ENCODE results near the gene MYO18B. TPM values are rescaled to one million over a fixed set of nuclear protein-coding genes. Genes with fewer than 3 reads are reported as not detected.

The MYO18B gene
- total and polyA plus RNA-seq, 2 of the 8 experiments (the other 6 are each of a cell fraction or from before 2014, with no cell fraction given) = 0.62 to 0.78 TPM

DNA sequence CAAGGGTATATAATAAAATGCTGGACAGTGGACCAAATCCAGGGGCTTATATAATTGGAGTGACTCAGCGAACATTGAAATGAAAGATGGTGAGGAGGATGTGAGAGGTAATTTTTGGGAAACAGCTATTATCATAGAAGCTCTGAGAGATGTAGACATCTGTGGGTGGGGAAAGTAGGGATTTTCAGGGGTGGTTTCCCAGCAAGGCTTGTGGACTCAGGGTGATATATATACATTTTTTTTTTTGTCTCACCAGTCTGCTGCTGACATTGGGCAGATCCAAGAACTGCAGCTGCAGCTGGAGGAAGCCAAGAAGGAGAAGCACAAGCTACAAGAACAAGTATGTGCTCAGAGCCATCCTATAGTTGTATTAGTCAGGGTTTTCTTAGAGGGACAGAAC, 208.1 kb downstream of the MYO18B start:
- Histone ChIP-seq H3K27me3 (replicated peaks in 1 of 4; ENCODE audit: control insufficient read depth in 3 of 4, extremely low read depth in 1 of 4, insufficient read depth in 3 of 4, low read length in 3 of 4) (no peaks in the 10 kb centered on the region), H2BK12ac (ENCODE audit: low read depth, low read length) (no peak overlapping the region), H2BK15ac (ENCODE audit: low read length) (no peak overlapping the region), H3K27ac (ENCODE audit: low read depth, low read length) (no peak overlapping the region), H3K18ac (ENCODE audit: extremely low read depth, low read length) (no peak overlapping the region), H2BK120ac (replicated peaks; ENCODE audit: low read depth, low read length) (no peak overlapping the region), H3K36me3 (ENCODE audit: control insufficient read depth in 2 of 4, insufficient read depth in 4 of 4, low read length in 3 of 4) (no peaks in the 10 kb centered on the region), H2AK5ac (ENCODE audit: low read depth, low read length) (no peak overlapping the region), H4K20me1 (replicated peaks in 1 of 2; ENCODE audit: control insufficient read depth in 1 of 2, insufficient read depth in 2 of 2, low read length in 2 of 2) (no peaks in the 10 kb centered on the region), H3K23ac (ENCODE audit: insufficient read length) (no peak overlapping the region), H2BK20ac (ENCODE audit: low read length) (no peak overlapping the region), H3K4me2 (ENCODE audit: insufficient read depth in 1 of 2, low read depth in 2 of 2, low read length in 2 of 2) (no peak overlapping the region), H3K79me1 (ENCODE audit: low read depth, low read length) (no peaks in the 10 kb centered on the region), H2BK5ac (ENCODE audit: low read depth, low read length) (no peak overlapping the region), H3K14ac (ENCODE audit: insufficient read length) (no peak overlapping the region), H3K79me2 (ENCODE audit: control insufficient read depth in 1 of 2, insufficient read depth in 2 of 2, low read length in 2 of 2) (no peaks in the 10 kb centered on the region), H3K9ac (replicated peaks in 1 of 4; ENCODE audit: extremely low read depth in 1 of 4, low read depth in 3 of 4, low read length in 3 of 4) (no peak overlapping the region), H3K9me3 (ENCODE audit: insufficient read depth in 2 of 2, low read depth in 1 of 2, low read length in 1 of 2) (no peaks in the 10 kb centered on the region), H2AFZ (ENCODE audit: low read length) (no peak overlapping the region), H4K8ac (ENCODE audit: extremely low read depth, insufficient read depth, low read length) (no peak overlapping the region), H3K4ac (replicated peaks; ENCODE audit: insufficient read length, low read depth, low read length) (no peak overlapping the region), H3K56ac (replicated peaks; ENCODE audit: insufficient read length, low read depth, low read length) (no peak overlapping the region), H4K5ac (ENCODE audit: insufficient read length, low read depth, low read length) (no peak overlapping the region), H3K4me1 (replicated peaks in 1 of 4; ENCODE audit: control insufficient read depth in 3 of 4, insufficient read depth in 4 of 4, low read length in 3 of 4) (peaks cover 0 to 4% (median 1%) of the 10 kb centered on the region in 4 experiments; a peak in 2 of 7 replicates), H4K91ac (replicated peaks; ENCODE audit: insufficient read length, low read length) (no peak overlapping the region), H3K23me2 (ENCODE audit: low read depth, low read length) (peaks cover 3% of the 10 kb centered on the region; the same call in 1 of the 2 replicates), H3K4me3 (ENCODE audit: extremely low read depth in 1 of 4, insufficient read depth in 2 of 4, low read depth in 3 of 4, low read length in 4 of 4) (no peak overlapping the region)
- no peak for DNase-seq (ENCODE audit: low read depth in 1 of 2, low spot score in 2 of 2)
- no peak for FAIRE-seq
- CTCF ChIA-PET (ENCODE audit: partially characterized antibody) = interaction anchor here (0.7 to 2.4 kb wide), 5 partner anchors 9 to 47 kb away, joined by 3 to 9 read pairs (median 5); no protein-coding TSS in a partner anchor
- TF ChIP-seq JUND (IDR thresholded peaks at IDR 0.05; ENCODE audit: low read length) (no peak), SP2 (IDR thresholded peaks at IDR 0.05; ENCODE audit: low read length) (no peak), TAF1 (IDR thresholded peaks at IDR 0.05; ENCODE audit: low read depth, low read length) (no peak)
- POLR2A ChIA-PET (ENCODE audit: partially characterized antibody) = no interaction called here
- 79% methylated on average over 1 of the region's 1 CpG; no CpG with 5 or more reads in 1 of the 2 experiments for WGBS, 2 experiments (ENCODE audit: extremely low coverage in 1 of 2, insufficient coverage in 1 of 2, insufficient read length in 1 of 2, insufficient replicate concordance in 2 of 2, low coverage in 1 of 2, low lambda C conversion rate in 2 of 2, missing lambda C conversion rate in 1 of 2)
